Breast epithelium (tissue), 3 donors: ENCODE measurements around the gene DSG2.

Source experiments
- CTCF ChIP-seq, 3 donors: fragments of 450-650 bp; IDR thresholded peaks; one replicate each; pipeline ENCODE4 v1.5.1; 2016 to 2017; ENCODE audit warnings: antibody characterized with exemption in 3 of 3, mild to moderate bottlenecking in 3 of 3, moderate library complexity in 3 of 3
- POLR2A ChIP-seq: fragments of 450-650 bp; IDR thresholded peaks from one replicate; pipeline ENCODE4 v1.6.1; 2016; ENCODE audit warnings: antibody characterized with exemption, mild to moderate bottlenecking, moderate library complexity

GRCh38 chr18:31553800-31554199 is 55.8 kb downstream of the DSG2 start:
- TF ChIP-seq POLR2A (no peak), CTCF (IDR thresholded peaks at IDR 0.05) (no peak)
